T follicular helper cell (primary cell): ENCODE measurements around the gene ANKRD52.
"Not testable (repeated sequence)": the region's sequence is repeated elsewhere in the genome, so short reads cannot be mapped to it uniquely, and the experiment has no call there.

Source experiments
- DNase-seq: peaks from one replicate; pipeline ENCODE4 v3.0.0-alpha.2; 2020; ENCODE audit warnings: low read depth

Gene ANKRD52

DNA sequence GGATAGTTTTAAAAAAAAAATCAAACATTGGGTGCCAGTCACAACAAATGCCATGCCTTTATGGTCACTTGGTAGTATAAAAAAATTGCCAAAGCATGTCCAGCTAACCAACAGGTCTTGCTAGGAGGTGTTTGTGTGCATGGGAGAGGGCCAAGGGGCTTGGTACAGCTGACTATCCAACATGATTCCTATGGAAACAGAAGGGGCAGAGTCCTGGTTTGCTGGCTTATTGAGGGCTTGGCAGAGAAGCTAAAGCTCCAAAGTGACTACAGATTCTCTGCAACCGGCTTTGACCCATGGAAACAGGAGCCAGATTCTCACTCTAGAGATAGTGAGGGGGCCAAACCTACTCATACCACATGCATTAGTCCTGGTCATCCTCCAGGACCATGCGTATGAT, 14.3 kb upstream of the ANKRD52 start:
- DNase-seq: not testable (repeated sequence)

DNA sequence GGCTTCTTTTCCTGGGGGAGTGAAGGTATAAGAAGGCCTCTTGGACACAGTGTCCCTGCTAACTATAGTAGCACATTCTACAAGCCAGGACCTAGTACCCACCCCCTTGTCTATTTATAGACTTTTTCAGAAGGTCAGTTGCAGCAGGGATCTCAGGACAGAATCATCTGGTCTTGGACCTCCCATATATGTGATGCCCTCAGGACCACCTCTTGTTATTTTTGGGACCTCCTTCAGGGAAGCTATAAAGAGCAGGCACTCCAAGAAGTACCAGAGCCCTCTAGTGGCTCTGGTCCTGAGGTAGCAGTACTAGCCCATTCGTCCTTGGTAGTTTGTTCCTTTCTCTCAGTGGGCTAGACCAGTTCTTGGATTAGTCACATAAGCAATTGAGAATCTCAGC, 12.8 kb upstream of the ANKRD52 start:
- no peak for DNase-seq

DNA sequence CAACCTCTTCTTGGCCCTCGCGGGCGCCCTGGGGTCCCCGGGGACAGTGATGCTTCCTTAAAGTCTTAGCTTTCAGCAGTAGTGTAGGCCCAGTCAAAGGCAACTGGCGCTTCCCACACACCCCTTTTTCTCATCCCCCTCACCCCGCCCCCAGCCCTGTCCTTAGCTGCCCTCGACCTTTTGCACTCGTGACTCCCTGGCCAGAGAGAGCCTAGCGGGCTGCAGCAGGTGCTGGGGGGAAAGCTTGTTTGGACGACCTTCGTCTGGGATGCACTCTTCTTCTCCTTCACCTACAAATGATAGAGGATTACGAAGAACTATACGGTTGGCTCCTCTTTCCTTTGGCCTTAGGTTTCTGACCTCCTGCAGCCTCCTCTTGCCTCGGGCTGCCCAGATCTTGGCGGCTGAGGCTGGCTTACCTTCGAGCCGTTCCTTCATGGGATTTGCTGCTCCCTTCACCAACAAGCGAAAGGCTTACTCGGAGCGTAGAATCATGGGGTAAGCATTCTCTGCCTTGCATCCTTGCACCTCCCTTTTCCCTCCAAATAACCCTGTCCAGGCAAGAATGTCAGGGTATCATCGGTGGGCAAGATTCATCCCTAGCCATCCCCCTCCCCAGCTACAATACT, 9.4 kb upstream of the ANKRD52 start:
- no peak for DNase-seq

DNA sequence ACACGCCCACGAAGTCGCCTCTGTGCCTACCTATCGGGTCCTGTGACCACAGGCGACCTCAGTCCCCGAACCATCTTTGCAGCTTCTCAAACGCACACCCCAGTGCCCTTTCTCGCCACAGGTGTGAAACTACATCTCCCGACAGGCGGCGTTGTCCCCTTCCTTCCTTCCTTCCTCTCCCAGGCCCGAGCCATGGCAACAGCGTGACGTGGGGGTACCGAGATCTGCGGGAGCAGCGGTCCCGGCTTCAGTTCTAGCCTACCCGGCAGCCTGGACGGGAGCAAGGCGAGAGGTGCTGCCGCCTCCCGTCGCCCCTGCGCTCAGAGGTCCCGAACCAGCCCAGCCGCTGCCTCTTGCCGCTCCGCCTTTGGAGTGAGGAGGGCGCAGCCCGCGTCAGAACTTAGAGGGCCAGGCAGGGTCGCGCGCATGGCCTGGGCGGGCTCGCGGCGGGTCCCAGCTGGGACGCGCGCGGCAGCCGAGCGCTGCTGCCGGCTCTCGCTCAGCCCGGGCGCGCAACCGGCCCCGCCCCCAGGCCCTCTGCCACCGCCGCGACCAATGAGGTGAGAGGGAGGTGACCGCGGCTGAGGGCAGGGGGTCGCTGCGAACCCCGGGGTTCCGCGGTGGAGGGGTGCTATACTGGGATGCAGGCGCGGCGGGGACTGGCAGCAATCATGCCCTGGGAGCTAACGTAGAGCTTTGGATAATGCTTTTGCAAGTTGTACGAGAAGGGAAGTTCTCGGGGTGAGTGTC, 8.7 kb upstream of the ANKRD52 start, which contains the start of gene COQ10A:
COQ10A (plus strand) TSS at position 250 of the 750 bp plus-strand sequence; CDS start at position 427, 177 bp downstream.
- peak; percentile 88 for DNase-seq

DNA sequence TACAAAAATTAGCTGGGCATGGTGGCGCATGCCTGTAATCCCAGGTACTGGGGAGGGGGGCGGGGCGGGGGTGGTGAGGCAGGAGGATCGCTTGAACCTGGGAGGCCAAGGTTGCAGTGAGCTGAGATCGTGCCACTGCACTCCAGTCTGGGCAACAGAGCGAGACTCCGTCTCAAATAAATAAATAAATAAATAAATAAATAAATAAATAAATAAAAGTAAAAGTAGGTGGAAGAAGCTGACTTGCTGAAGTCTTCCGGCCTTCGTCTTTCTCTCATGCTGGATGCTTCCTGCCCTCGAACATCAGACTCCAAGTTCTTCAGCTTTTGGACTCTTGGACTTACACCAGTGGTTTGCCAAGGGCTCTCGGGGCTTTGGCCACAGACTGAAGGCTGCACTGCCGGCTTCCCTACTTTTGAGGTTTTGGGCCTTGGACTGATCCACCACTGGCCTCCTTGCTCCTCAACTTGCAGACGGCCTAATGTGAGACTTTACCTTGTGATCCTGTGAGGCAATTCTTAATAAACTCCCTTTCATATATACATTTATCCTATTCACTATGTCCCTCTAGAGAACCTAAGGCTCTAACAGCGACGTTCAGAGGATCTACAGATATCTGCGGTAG, 8.0 kb upstream of the ANKRD52 start:
- not testable (repeated sequence) for DNase-seq

DNA sequence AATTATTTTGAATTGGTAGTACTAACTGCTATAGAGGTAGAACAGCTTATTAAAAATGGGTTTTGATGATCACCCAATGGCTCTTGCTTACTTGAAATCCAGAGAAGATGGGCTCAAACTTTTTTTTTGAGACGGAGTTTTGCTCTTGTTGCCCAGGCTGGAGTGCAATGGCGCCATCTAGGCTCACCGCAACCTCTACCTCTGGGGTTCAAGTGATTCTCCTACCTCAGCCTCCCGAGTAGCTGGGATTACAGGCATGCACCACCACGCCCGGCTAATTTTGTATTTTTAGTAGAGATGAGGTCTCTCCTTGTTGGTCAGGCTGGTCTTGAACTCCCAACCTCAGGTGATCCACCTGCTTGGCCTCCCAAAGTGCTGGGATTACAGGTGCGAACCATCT, 4.8 kb upstream of the ANKRD52 start:
- DNase-seq: not testable (repeated sequence)

- no peak for DNase-seq
Measured at GRCh38 chr12:56261503-56262232, 3.5 kb upstream of the ANKRD52 start.

DNA sequence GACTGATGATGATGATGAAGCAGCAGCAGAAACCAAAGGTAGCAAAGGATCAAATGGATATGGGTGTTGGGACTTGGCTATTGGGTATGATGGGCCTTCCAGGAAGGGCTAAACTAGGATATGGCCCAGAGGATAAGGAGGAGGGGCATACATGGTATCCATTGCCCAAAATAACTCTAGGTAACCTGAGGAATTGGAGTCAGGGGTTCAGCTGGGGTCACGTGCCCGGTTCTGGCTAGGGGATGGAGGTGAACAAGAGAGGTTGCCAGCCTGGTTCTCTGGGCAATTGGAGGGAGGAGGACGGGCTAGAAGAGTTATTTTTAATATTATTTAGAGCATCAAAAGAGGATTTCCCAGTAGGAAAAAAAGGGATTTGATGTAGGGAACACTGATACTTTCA, 2.7 kb upstream of the ANKRD52 start:
- DNase-seq: no peak

DNA sequence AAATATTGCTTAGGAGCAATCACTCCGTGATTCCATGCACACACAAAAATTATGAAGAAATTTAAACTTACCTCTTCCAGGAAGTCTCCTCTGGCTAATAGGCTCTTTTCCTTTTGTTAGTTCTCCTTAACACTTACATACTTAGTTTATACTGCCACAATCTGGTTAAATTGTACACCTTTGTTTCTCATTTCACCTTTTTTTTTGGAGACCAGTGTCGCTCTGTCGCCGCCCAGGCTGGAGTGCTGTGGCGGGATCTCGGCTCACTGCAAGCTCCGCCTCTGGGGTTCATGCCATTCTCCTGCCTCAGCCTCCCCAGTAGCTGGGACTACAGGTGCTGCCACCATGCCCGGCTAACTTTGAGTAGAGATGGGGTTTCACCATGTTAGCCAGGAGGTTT, 2.2 kb upstream of the ANKRD52 start:
- DNase-seq: no peak

DNA sequence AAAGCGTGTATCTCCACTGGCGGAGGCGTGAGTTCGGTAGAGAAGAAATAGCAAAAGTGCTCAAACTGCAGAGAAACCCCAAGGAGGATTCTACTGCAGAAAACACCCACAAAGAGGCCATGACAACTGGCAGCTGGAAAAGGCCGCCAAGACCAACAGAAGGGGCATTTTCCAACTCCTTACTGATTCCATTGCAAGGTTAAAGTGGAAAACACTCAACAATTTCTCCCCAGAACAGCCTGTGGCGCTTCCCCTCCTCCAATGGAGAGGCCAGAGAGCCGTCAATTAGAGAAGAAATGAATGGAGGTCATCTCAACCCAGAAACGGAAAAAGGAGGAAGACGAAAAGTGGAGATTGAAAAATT, 618 bp upstream of the ANKRD52 start:
- no peak for DNase-seq

GRCh38 chr12:56257491-56258067, 605 bp downstream of the ANKRD52 start:
- DNase-seq: no peak

DNA sequence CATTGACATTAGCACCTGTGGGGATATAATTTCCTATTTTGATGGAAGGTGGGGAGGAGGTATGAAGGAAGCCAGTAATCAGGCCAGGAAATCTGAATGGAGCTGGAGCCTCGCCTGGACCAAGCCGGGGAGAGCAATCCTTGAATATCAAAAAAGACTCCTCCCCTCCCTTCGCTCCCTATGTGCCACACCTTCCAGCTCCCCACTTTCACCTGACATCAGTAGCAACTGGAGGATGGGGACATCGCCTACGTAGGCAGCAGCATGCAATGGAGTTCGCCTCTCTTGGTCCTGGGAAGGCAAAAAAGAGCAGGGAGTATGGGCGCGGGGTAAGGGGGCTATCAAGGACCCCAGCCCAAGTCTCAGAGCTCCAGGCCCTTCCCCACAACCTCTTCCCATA, 1.1 kb downstream of the ANKRD52 start:
- no peak for DNase-seq

DNA sequence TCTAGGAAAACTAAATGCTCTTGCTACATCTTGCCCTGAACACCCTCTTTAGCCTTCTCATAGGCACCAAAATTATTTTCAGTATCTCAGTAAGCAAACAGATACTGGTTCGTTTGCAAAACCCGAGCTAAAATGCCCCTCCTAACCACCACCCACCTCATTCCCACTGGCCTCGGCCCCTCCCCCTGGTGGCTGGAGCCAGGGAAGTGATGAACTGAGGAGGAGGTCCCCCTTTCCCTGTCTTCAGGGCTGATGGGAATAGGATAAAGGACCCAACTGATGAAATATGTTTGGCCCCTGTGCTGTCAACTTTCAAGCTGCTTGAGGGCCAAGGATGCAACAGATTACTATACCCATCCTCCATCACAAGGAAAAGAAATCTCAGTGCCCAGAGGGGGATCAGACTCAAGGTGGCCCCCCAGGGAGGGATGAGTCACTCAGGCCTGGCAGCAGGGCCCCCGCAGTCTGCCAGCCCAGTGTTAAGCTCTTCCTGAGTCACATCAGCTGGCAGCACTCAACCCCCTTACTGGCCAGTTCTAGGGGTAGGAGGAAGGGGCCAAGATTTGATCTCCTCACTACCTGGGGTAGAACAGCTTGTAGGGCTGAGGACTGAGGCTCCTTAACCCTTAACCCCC, 1.7 kb downstream of the ANKRD52 start:
- no peak for DNase-seq

GRCh38 chr12:56255671-56256070, 2.5 kb downstream of the ANKRD52 start:
- DNase-seq: no peak

- no peak for DNase-seq
Measured at GRCh38 chr12:56253091-56253490, 5.1 kb downstream of the ANKRD52 start.

DNA sequence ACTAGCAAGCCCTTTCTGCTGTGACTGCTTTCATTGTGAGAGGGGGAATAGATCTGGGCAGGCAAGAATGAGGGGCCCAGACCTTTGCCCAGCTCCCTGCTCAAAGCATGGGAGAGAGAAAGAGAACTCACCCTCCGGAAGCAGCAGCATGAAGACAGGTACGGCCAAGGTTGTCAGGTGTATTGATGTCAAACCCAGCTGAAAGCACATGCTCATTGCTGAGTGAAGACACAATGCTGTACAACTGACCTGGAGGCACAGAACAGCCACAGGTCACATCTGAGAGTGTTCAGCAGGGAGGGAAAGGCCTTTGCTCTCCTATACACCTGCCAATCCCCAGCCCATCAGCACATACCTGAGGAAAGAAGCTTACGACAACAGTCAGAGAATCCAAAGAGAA, 5.5 kb downstream of the ANKRD52 start:
- DNase-seq: no peak

- DNase-seq: no peak
Measured at GRCh38 chr12:56248711-56249110, 9.5 kb downstream of the ANKRD52 start.

DNA sequence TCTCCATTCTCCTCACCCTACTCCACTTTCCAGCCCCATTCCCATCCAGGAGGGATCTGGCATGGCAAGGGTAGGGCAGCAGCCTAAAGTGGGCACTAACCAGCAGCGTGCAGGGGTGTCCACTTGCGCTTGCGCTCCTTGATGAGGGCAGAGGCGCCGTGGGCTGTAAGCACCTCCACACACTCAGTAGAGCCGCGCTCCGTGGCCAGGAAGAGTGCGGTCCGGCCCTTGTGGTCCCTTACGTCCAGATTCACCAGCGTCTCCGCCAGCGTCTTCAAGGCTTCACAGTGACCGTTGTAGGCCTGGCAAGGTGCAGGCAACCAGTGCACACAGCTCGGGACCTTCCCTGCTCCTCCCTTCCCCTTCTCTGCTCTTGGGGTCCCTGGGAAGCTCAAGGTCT, 10.3 kb downstream of the ANKRD52 start:
- DNase-seq: no peak

DNA sequence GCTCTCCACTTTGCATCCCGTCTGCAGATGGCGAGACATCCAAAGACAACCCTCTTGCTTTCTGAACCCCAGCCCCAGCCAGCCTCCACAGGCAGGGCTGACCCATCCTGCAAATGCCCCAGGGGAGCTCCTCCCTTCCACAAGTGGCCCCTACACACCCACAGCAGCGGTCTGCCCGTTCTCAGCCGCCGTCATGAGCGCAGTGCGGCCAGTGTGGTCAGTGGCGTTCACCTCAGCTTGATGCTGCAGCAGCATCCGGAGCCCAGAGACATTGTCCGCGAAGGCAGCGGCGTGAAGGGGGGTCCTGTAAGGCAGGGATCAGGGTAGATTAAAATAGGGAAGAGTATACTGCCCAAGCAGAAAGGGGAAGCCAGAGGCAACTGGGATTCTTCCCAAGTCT, 13.7 kb downstream of the ANKRD52 start:
- no peak for DNase-seq

DNA sequence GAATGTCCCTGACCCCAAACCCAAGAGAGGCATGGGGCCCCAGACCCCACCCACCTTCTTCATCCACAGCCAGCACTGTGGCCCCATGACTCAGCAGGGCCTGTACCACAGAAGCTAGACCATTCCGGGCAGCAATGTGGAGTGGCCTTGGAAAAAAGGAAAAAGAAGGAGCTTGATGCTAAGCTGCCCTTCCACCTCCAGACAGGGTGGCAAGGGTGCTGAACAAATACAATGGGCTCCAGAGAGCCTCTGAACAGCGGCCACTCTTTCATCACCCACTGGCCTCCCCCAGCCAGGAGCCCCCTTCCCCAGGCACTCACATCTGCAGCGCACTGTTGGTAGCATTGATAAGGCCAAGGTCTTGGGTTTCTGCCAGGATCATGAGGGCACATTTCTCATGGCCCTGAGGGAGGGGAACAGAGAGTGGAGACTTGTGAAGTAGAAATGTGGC, 14.4 kb downstream of the ANKRD52 start:
- DNase-seq: no peak

- no peak for DNase-seq
Measured at GRCh38 chr12:56242986-56243385, 15.2 kb downstream of the ANKRD52 start.
